ENCODE data around the gene UGT1A7. TPM values are rescaled to one million over a fixed set of nuclear protein-coding genes. Genes with fewer than 3 reads are reported as not detected.
"Not testable (repeated sequence)": the region's sequence is repeated elsewhere in the genome, so short reads cannot be mapped to it uniquely, and the experiment has no call there.

Gene UGT1A7
- total RNA-seq, 2 donors from 2014 or later: not detected

DNA sequence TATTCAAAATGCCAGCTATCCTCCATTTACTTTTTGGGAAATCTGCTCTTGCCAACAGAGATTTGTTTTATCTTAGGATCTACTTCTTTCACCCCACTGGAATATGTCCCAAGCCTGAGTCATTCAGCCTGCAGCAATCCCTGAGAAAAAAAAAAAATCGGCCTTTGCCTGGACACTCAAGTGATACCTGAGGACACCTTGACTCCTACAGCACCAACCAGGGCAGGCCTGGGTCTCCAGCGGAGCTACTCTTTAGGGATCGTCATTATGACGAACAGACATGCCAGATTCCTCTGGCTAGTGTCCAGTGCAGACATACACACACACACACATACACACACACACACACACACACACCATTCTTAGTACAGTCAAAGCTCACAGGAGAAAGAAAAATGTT lies 8.7 kb downstream of the UGT1A7 start:
- Mint-ChIP-seq H3K36me3 (no peaks in the 10 kb centered on the region), H3K4me1 (ENCODE audit: low read depth in 2 of 2) (no peaks in the 10 kb centered on the region), H3K27me3 (peaks cover 25 to 50% of the 10 kb centered on the region in 2 donors), H3K4me3 (no peak overlapping the region), H3K9me3 (no peaks in the 10 kb centered on the region), H3K27ac (no peak overlapping the region)
- ATAC-seq (no peak), DNase-seq (ENCODE audit: low spot score) (no peak)

GRCh38 chr2:233691443-233692433 lies 10.0 kb downstream of the UGT1A7 start:
- H3K4me1 Mint-ChIP-seq (ENCODE audit: low read depth in 2 of 2): no peaks in the 10 kb centered on the region
- peaks cover 23 to 49% of the 10 kb centered on the region in 2 donors for H3K27me3 Mint-ChIP-seq
- no peaks in the 10 kb centered on the region for H3K36me3 Mint-ChIP-seq
- no peak overlapping the region for H3K27ac Mint-ChIP-seq
- H3K4me3 Mint-ChIP-seq: no peak overlapping the region
- no peak for DNase-seq (ENCODE audit: low spot score)
- ATAC-seq: no peak
- no peaks in the 10 kb centered on the region for H3K9me3 Mint-ChIP-seq

- ATAC-seq (no peak), DNase-seq (ENCODE audit: low spot score) (no peak)
- H3K36me3 Mint-ChIP-seq: no peaks in the 10 kb centered on the region
- no peaks in the 10 kb centered on the region for H3K4me1 Mint-ChIP-seq (ENCODE audit: low read depth in 2 of 2)
- H3K27me3 Mint-ChIP-seq: peaks cover 25 to 55% of the 10 kb centered on the region in 2 donors
- no peak within 1 kb of the TSS for H3K27ac Mint-ChIP-seq
- no peak within 1 kb of the TSS for H3K4me3 Mint-ChIP-seq
- H3K9me3 Mint-ChIP-seq: no peaks in the 10 kb centered on the region
Measured at GRCh38 chr2:233692648-233693047, 10.9 kb downstream of the UGT1A7 start, which contains the start of gene UGT1A6. Gene UGT1A6, plus strand, starts transcription at chr2:233692890. Its CDS starts 115 bp downstream, at chr2:233693005.

DNA sequence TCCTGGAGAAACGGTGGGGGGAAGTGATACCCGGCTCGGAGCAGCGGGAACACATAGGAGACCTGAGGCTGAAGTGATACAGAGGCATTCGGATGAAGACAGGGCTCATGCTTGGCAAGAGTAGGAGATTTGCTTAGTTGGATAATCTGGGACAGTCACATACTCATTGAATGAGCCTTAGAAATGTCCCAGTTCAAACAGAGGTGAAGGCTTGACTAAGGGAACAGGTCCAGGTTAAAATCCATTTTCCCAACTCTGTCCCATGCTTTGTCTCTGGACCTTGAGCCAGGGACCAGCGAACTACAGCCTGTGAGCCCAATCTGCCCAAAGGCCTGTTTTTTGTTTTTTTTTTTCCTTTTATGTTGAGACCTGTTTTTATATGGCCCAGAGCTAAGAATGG lies 12.3 kb downstream of the UGT1A7 start:
- peaks cover 18 to 46% of the 10 kb centered on the region in 2 donors for H3K27me3 Mint-ChIP-seq
- H3K4me3 Mint-ChIP-seq: no peak overlapping the region
- H3K9me3 Mint-ChIP-seq: no peaks in the 10 kb centered on the region
- DNase-seq (ENCODE audit: low spot score): no peak
- no peak for ATAC-seq
- H3K4me1 Mint-ChIP-seq (ENCODE audit: low read depth in 2 of 2): no peaks in the 10 kb centered on the region
- no peak overlapping the region for H3K27ac Mint-ChIP-seq
- no peaks in the 10 kb centered on the region for H3K36me3 Mint-ChIP-seq

DNA sequence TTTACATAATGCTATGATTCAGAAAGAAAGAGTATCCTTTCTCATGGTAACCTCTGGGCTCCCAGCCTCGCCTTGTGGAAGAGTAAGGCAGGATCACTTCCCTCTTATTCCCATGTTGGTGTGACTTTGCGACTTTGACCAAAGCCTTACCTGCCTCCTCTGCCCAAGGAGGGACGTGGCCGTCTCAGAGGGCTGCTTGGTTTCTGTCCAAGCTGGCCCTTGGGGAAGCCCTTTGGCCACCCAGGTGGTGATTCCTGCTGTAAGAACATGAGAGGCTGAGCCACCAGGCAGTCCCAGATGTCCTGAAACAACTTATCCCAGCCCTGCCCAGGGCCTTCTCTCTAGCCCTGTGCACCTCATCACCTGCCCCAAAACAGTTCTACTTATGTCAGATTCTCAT lies 17.0 kb downstream of the UGT1A7 start:
- ATAC-seq: no peak
- H3K27me3 Mint-ChIP-seq: peaks cover 8 to 29% of the 10 kb centered on the region in 2 donors
- no peaks in the 10 kb centered on the region for H3K36me3 Mint-ChIP-seq
- no peaks in the 10 kb centered on the region for H3K4me1 Mint-ChIP-seq (ENCODE audit: low read depth in 2 of 2)
- DNase-seq (ENCODE audit: low spot score): no peak
- H3K9me3 Mint-ChIP-seq: no peaks in the 10 kb centered on the region
- H3K4me3 Mint-ChIP-seq: no peak overlapping the region
- H3K27ac Mint-ChIP-seq: no peak overlapping the region

GRCh38 chr2:233699424-233700027 lies 17.8 kb downstream of the UGT1A7 start:
- no peak for ATAC-seq
- Mint-ChIP-seq H3K27me3 (peaks cover 9 to 34% of the 10 kb centered on the region in 2 donors), H3K27ac (no peak overlapping the region), H3K36me3 (no peaks in the 10 kb centered on the region), H3K4me1 (ENCODE audit: low read depth in 2 of 2) (no peaks in the 10 kb centered on the region), H3K4me3 (no peak overlapping the region), H3K9me3 (no peaks in the 10 kb centered on the region)
- no peak for DNase-seq (ENCODE audit: low spot score)

DNA sequence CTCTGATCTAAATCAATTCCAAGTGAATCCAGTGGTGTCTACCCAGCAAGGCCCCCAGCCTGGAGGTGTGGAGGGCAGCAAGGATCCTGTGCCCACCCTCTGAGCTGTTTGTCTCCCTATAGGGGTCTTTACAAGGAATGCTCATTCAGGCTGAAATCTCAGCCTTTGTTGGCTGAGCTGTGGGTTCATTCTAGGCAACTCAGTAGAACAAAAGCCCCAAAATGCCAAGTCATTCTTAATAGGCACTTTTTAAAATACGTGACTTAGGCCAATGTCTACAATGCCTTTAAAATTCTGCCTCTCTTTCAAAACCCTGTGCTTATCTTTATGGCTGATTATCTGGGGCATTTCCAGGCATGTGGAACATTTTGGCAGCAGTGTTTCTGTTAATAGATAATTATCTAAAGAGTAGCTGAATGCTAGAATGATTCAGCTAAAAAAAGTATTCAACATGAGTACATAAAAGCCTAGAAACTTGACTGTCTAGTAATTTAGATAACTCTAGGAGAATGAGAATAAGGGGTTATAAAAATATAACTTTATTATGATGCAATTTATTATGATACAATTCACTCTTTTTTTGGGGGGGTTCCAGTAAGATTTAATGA lies 18.4 kb downstream of the UGT1A7 start:
- Mint-ChIP-seq H3K4me3 (no peak overlapping the region), H3K9me3 (no peaks in the 10 kb centered on the region), H3K36me3 (no peaks in the 10 kb centered on the region), H3K4me1 (ENCODE audit: low read depth in 2 of 2) (no peaks in the 10 kb centered on the region), H3K27ac (no peak overlapping the region), H3K27me3 (peaks cover 9 to 37% of the 10 kb centered on the region in 2 donors)
- DNase-seq (ENCODE audit: low spot score): no peak
- no peak for ATAC-seq

DNA sequence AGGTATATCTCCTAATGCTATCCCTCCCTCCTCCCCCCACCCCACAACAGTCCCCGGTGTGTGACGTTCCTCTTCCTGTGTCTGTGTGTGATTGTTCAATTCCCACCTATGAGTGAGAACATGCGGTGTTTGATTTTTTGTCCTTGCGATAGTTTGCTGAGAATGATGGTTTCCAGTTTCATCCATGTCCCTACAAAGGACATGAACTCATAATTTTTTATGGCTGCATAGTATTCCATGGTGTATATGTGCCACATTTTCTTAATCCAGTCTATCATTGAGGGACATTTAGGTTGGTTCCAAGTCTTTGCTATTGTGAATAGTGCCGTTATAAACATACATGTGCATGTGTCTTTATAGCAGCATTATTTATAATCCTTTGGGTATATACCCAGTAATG lies 19.1 kb downstream of the UGT1A7 start:
- not testable (repeated sequence) for H3K27ac Mint-ChIP-seq; DNase-seq (ENCODE audit: low spot score); H3K36me3 Mint-ChIP-seq; H3K4me1 Mint-ChIP-seq (ENCODE audit: low read depth in 2 of 2); H3K4me3 Mint-ChIP-seq; H3K9me3 Mint-ChIP-seq; ATAC-seq
- H3K27me3 Mint-ChIP-seq: peaks cover 9 to 42% of the 10 kb centered on the region in 2 donors

DNA sequence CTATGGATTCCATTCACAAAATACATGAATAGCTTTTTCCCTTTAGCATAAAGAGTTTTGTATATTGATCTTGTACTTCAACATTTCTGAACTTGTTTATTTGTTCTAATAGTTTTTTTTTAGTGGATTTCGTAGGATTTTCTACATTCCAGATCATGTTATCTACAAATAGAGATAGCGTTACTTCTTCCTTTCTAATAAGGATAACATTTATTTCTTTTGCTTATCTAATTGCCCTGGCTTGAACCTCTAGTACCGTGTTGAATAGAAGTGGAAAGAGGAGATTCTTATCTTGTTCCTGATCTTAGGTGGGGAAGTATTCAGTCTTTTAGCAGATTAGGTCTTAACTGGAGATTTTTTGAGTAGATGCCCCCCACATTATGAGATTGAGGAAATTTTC lies 20.5 kb downstream of the UGT1A7 start:
- Mint-ChIP-seq H3K36me3 (no peaks in the 10 kb centered on the region), H3K4me3 (no peak overlapping the region), H3K9me3 (no peaks in the 10 kb centered on the region), H3K4me1 (ENCODE audit: low read depth in 2 of 2) (no peaks in the 10 kb centered on the region), H3K27me3 (peaks cover 7 to 34% of the 10 kb centered on the region in 2 donors), H3K27ac (no peak overlapping the region)
- ATAC-seq: no peak
- no peak for DNase-seq (ENCODE audit: low spot score)

- ATAC-seq: no peak
Measured at GRCh38 chr2:233705911-233706506, 24.3 kb downstream of the UGT1A7 start.

GRCh38 chr2:233706720-233707119 lies 25.0 kb downstream of the UGT1A7 start:
- DNase-seq (ENCODE audit: low spot score): no peak
- Mint-ChIP-seq H3K4me1 (ENCODE audit: low read depth in 2 of 2) (no peaks in the 10 kb centered on the region), H3K27ac (no peak overlapping the region), H3K36me3 (no peaks in the 10 kb centered on the region), H3K9me3 (no peaks in the 10 kb centered on the region), H3K27me3 (peaks cover 16 to 33% of the 10 kb centered on the region in 2 donors), H3K4me3 (no peak overlapping the region)
- ATAC-seq: no peak

More at GRCh38 chr2:233705911-233706506, 24.3 kb downstream of the UGT1A7 start:
- Mint-ChIP-seq H3K4me3 (no peak overlapping the region), H3K9me3 (no peaks in the 10 kb centered on the region), H3K36me3 (no peaks in the 10 kb centered on the region), H3K4me1 (ENCODE audit: low read depth in 2 of 2) (no peaks in the 10 kb centered on the region), H3K27ac (no peak overlapping the region), H3K27me3 (peaks cover 14 to 33% of the 10 kb centered on the region in 2 donors)
- DNase-seq (ENCODE audit: low spot score): no peak

DNA sequence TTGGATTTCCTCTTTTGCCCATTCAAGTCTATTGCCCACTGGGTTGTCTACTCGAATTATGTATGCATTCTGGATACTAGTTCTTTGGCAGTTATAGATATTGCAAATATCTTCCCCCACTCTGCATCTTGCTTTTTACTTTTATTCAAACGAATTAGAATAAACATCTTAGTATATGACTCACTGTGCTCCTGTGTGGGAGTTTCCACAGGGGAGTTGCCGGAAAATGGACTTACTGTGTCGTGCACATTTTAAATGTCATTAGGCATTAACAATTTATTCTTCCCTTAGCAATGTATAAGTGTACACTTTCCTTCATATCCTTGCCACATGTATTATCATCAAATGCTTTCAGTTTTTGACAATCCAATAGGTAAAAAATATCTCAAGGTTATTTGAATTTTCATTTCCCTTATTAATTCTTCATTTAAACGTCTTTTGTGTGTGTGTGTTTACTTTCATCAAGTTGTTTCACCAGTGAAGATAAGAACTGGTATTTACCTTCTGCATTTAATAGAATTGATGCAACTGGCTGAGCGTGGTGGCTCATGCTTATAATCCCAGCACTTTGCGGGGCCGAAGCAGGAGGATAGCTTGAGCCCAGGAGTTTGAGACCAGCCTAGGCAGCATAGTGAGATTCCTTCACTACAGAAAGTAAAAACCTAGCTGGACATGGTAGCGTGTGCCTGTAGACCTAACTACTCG lies 26.4 kb downstream of the UGT1A7 start:
- no peak for ATAC-seq
- Mint-ChIP-seq H3K27me3 (peaks cover 20 to 40% of the 10 kb centered on the region in 2 donors), H3K4me1 (ENCODE audit: low read depth in 2 of 2) (no peaks in the 10 kb centered on the region), H3K27ac (no peak overlapping the region), H3K36me3 (no peaks in the 10 kb centered on the region), H3K4me3 (no peak overlapping the region), H3K9me3 (no peaks in the 10 kb centered on the region)
- no peak for DNase-seq (ENCODE audit: low spot score)

- no peak for DNase-seq (ENCODE audit: low spot score)
- Mint-ChIP-seq H3K4me3 (no peak overlapping the region), H3K9me3 (no peaks in the 10 kb centered on the region), H3K36me3 (no peaks in the 10 kb centered on the region), H3K27ac (no peak overlapping the region), H3K27me3 (peaks cover 26 to 40% of the 10 kb centered on the region in 2 donors), H3K4me1 (ENCODE audit: low read depth in 2 of 2) (peaks cover 2 to 6% of the 10 kb centered on the region in 2 donors)
- ATAC-seq: no peak
Measured at GRCh38 chr2:233708942-233709341, 27.2 kb downstream of the UGT1A7 start.
